ENCODE results near the gene SLC25A24. TPM values are rescaled to one million over a fixed set of nuclear protein-coding genes. Genes with fewer than 3 reads are reported as not detected.
"Not testable (repeated sequence)": the region's sequence is repeated elsewhere in the genome, so short reads cannot be mapped to it uniquely, and the experiment has no call there.

Gene SLC25A24
- total RNA-seq (10 to 100 TPM; 22.3 to 32.7 (median 27.6) TPM), polyA plus RNA-seq (10 to 100 TPM; 13.9 to 21.7 TPM)
- long read RNA-seq, donor 1, full-length matches to known transcripts: 10 of 20 reads
- long read RNA-seq, donor 1, partial matches to known transcripts: 6 of 20 reads
- long read RNA-seq, donor 1, other reads (novel, unspliced or antisense): 4 of 20 reads
- long read RNA-seq, donor 2, full-length matches to known transcripts: 15 of 30 reads
- long read RNA-seq, donor 2, partial matches to known transcripts: 15 of 30 reads
- long read RNA-seq, donor 2, other reads (novel, unspliced or antisense): 0 of 30 reads
- long read RNA-seq, donor 3, full-length matches to known transcripts: 86 of 97 reads
- long read RNA-seq, donor 3, partial matches to known transcripts: 1 of 97 reads
- long read RNA-seq, donor 3, other reads (novel, unspliced or antisense): 10 of 97 reads

GRCh38 chr1:108199781-108200686 lies at the start of gene SLC25A24:
TSS of gene SLC25A24 (minus strand) at chr1:108200343. CDS start at chr1:108200138, 205 bp downstream.
- peak; percentile 67 to 87 (median 74) for DNase-seq
- Histone ChIP-seq H3K27me3 (no peaks in the 10 kb centered on the region), H3K36me3 (no peaks in the 10 kb centered on the region), H3K4me3 (peak within 1 kb of the TSS; percentile 79), H3K9me3 (no peaks in the 10 kb centered on the region), H3K4me1 (ENCODE audit: insufficient read depth) (peaks cover 8% of the 10 kb centered on the region), H3K27ac (peak within 1 kb of the TSS; percentile 47 to 86)
- TF ChIP-seq CTCF (IDR thresholded peaks at IDR 0.05): no peak
- TF ChIP-seq POLR2A (IDR thresholded peaks at IDR 0.05): no peak
- no peak for TF ChIP-seq EP300 (IDR thresholded peaks at IDR 0.05)
- WGBS, 3 donors: 0% methylated on average over 64 to 97 of the region's 97 CpGs
- intact Hi-C loops (cut with DNase I): no loop called here

- H3K4me3 ChIP-seq; H3K4me1 ChIP-seq (ENCODE audit: insufficient read depth); H3K27ac ChIP-seq; intact Hi-C loops (cut with DNase I); H3K9me3 ChIP-seq; H3K27me3 ChIP-seq; H3K36me3 ChIP-seq; DNase-seq: not testable (repeated sequence)
- no CpG with 5 or more reads among the region's 3 CpGs for WGBS, 3 donors
Observed at GRCh38 chr1:108243976-108244375, 43.8 kb upstream of the SLC25A24 start, which contains the start of gene NBPF4. TSS of gene NBPF4 (minus strand) at chr1:108244076. CDS start at chr1:108243761, 315 bp downstream.

- H3K36me3 ChIP-seq; H3K27me3 ChIP-seq; H3K27ac ChIP-seq; H3K4me3 ChIP-seq; H3K9me3 ChIP-seq; H3K4me1 ChIP-seq (ENCODE audit: insufficient read depth); DNase-seq; intact Hi-C loops (cut with DNase I): not testable (repeated sequence)
- no CpG with 5 or more reads among the region's 2 CpGs for WGBS, 3 donors
Observed at GRCh38 chr1:108239426-108239825, 39.3 kb upstream of the SLC25A24 start.

DNA sequence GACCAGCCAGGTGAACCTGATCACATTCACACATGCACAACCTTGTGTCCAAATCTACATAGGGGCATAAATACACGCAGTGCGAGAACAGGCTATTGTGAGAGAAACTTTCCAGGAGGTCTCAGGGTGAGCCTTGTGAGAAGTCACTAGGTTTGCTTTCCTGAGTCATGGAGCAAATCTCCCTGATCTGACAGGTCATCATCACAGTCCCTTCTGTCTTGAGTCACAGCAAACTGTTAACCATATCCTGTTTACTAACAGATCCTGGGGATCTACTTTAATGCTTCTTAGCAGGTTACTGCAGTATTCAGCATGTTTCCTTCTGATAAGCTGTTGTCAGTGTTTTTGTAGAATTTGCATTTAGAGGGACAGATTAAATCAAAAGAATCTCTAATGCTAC lies 35.2 kb upstream of the SLC25A24 start:
- DNase-seq; H3K9me3 ChIP-seq; H3K36me3 ChIP-seq; H3K4me3 ChIP-seq; intact Hi-C loops (cut with DNase I); H3K4me1 ChIP-seq (ENCODE audit: insufficient read depth); H3K27ac ChIP-seq; H3K27me3 ChIP-seq: not testable (repeated sequence)
- WGBS, 3 donors: no CpG with 5 or more reads among the region's 2 CpGs

DNA sequence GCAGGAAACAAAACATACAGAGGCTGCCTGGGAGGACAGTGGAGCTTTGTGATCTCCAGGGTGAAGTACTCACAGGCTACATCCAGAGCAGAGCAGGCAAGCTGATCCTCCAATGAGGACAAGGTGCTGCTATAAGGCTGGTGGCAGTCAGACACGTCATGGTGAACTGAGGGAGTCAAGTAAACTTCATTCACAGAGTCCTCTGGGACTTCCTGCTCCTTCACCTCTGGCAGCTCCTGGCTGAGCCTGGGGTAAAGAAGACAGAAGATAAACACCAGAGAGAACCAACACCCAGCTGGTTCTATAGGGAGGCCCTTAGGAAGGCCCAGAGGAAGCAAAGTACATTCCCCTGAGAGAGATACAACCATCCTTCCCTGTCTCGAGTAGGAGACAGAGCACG lies 32.0 kb upstream of the SLC25A24 start:
- H3K36me3 ChIP-seq; H3K4me3 ChIP-seq; intact Hi-C loops (cut with DNase I); H3K9me3 ChIP-seq; DNase-seq; H3K4me1 ChIP-seq (ENCODE audit: insufficient read depth); H3K27ac ChIP-seq; H3K27me3 ChIP-seq: not testable (repeated sequence)
- WGBS, 3 donors: no CpG with 5 or more reads among the region's 3 CpGs

DNA sequence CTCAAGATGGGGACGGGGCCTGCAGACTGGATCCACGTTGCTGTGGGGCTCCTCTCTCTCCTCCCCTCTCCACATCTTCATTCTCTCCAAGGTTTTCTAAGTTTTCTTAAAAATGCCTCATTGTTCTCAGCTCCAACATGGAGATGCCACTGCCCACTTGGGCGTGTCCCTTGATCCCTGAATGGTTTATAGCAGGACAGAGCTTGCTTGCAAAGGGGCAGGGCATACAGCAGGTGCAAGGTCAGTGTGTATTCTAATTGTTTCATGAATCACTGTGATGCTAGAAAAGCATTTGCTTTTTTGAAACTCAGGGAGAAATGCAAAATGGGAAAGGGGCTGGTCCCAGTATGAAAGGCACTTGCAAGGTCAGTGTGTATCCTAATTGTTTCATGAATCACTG lies 29.8 kb upstream of the SLC25A24 start:
- H3K4me3 ChIP-seq; H3K4me1 ChIP-seq (ENCODE audit: insufficient read depth); H3K9me3 ChIP-seq; intact Hi-C loops (cut with DNase I); DNase-seq; H3K27ac ChIP-seq; H3K36me3 ChIP-seq; H3K27me3 ChIP-seq: not testable (repeated sequence)
- no CpG with 5 or more reads among the region's 3 CpGs for WGBS, 3 donors

DNA sequence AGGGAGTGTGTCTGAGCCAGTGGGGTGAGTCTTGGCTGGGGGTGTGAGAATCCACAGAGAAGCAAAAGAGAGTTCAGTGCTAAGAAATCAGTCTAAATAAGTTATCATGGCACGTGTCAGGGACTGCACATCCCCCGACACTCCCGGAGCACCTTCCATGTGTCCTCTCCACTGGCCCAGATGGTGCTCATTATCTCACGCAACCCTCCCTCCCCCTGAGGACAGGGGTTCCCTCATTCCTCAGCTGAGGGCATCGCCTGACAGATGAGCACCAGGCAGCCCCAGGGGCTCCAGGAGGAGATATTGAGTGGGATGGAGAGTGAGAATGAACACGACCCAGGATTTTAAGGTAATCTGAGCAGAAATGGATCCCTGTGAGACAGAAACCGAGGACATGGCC lies 27.6 kb upstream of the SLC25A24 start:
- H3K4me3 ChIP-seq; DNase-seq; H3K36me3 ChIP-seq; H3K4me1 ChIP-seq (ENCODE audit: insufficient read depth); intact Hi-C loops (cut with DNase I); H3K27ac ChIP-seq; H3K9me3 ChIP-seq; H3K27me3 ChIP-seq: not testable (repeated sequence)
- WGBS, 3 donors: no CpG with 5 or more reads among the region's 7 CpGs

- WGBS, 3 donors: 59 to 100% (median 86%) methylated on average over 1 of the region's 4 CpGs
- DNase-seq; H3K27me3 ChIP-seq; H3K27ac ChIP-seq; H3K9me3 ChIP-seq; H3K4me3 ChIP-seq; intact Hi-C loops (cut with DNase I); H3K4me1 ChIP-seq (ENCODE audit: insufficient read depth); H3K36me3 ChIP-seq: not testable (repeated sequence)
Observed at GRCh38 chr1:108226855-108227254, 26.7 kb upstream of the SLC25A24 start.

GRCh38 chr1:108223226-108223625 lies 23.1 kb upstream of the SLC25A24 start:
- H3K36me3 ChIP-seq; intact Hi-C loops (cut with DNase I); H3K9me3 ChIP-seq; H3K27ac ChIP-seq; DNase-seq; H3K4me1 ChIP-seq (ENCODE audit: insufficient read depth); H3K27me3 ChIP-seq; H3K4me3 ChIP-seq: not testable (repeated sequence)
- 83 to 91% (median 90%) methylated on average over 7 of the region's 7 CpGs for WGBS, 3 donors

DNA sequence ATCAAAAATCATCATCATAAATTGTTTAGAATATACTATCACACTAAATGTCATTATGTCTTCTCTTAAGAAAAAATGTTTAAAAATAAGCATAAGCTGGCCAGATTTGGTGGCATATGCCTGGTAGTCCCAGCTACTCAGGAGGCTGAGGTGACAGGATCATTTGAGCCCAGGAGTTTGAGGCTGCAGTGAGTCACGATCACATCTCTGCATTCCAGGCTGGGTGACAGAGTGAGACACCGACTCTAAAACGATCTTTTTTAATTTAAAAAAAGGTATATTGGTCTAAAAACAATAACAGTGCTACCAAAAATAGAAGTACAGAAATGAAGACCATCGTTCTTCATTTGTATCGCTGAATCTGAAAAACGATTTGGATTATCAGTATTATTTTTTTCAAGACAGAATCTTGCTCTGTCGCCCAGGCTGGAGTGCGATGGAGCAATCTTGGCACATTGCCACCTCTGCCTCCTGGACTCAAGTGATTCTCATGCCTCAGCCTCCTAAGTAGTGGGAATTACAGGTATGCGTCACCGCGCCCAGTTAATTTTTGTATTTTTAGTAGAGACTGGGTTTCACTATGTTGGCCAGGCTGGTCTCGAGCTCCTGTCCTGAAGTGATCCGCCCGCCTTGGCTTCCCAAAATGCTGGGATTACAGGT lies 17.5 kb upstream of the SLC25A24 start:
- intact Hi-C loops (cut with DNase I); H3K4me1 ChIP-seq (ENCODE audit: insufficient read depth); H3K36me3 ChIP-seq; H3K27ac ChIP-seq; H3K9me3 ChIP-seq; H3K4me3 ChIP-seq; DNase-seq; H3K27me3 ChIP-seq: not testable (repeated sequence)
- WGBS, 3 donors: 84 to 87% (median 84%) methylated on average over 14 of the region's 14 CpGs

Measured in ovary (tissue), 10 donors.